Measurements from ENCODE around the gene SMARCB1.
A peak's percentile ranks its signal among the peaks of the same experiment; 100 is the strongest.

SMARCB1 gene

GRCh38 chr22:23762842-23763578 lies 23.8 kb upstream of the SMARCB1 start, which contains the start of gene C22orf15:
Gene C22orf15 (plus strand): TSS chr22:23762990. CDS start chr22:23763307, 317 bp downstream.
- DNase-seq (peak; percentile 37), ATAC-seq (no peak)

DNA sequence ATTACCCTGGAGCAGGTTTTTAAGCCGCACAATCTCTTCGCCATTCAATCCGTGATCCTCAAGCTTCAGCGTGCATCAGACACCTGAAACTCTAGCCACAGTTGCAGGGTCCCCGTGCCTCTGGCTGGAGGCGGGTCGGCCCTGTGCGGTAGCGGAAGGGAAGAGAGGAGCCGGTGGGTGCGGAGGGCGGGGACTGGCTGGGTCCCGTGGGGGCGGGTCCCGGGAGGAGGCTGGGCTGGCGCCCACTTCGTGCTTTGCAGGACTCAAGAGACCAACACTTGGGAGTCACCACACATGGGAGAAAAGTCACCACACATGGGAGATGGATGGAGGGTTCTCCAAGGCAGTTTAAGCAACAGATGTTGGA lies 23.2 kb upstream of the SMARCB1 start:
- ATAC-seq: peak; percentile 44
- DNase-seq: peak; percentile 77

DNA sequence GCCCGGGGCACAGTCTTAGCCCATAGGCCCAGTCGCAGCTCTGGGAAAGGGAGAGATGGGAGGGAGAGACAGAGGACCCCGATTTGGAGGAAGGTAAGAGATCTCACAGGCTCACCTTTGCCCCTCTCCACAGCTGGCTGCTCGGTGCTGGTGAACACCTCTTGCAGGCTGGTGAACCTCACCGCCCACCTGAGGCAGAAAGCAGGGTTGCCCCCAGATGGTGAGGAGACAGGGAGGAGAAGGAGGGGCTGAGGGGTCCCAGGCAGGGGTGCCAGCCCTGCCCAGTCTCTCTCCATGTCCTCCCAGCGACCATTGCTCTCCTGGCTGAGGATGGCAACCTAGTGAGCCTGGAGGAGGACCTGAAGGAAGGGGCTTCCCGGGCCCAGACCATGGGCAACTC lies 22.8 kb upstream of the SMARCB1 start:
- ATAC-seq: no peak
- no peak for DNase-seq

- ATAC-seq: no peak
- DNase-seq: no peak
Observed at GRCh38 chr22:23764899-23765881, 21.6 kb upstream of the SMARCB1 start.

GRCh38 chr22:23767303-23767672 lies 19.5 kb upstream of the SMARCB1 start:
- ATAC-seq (no peak), DNase-seq (no peak)

DNA sequence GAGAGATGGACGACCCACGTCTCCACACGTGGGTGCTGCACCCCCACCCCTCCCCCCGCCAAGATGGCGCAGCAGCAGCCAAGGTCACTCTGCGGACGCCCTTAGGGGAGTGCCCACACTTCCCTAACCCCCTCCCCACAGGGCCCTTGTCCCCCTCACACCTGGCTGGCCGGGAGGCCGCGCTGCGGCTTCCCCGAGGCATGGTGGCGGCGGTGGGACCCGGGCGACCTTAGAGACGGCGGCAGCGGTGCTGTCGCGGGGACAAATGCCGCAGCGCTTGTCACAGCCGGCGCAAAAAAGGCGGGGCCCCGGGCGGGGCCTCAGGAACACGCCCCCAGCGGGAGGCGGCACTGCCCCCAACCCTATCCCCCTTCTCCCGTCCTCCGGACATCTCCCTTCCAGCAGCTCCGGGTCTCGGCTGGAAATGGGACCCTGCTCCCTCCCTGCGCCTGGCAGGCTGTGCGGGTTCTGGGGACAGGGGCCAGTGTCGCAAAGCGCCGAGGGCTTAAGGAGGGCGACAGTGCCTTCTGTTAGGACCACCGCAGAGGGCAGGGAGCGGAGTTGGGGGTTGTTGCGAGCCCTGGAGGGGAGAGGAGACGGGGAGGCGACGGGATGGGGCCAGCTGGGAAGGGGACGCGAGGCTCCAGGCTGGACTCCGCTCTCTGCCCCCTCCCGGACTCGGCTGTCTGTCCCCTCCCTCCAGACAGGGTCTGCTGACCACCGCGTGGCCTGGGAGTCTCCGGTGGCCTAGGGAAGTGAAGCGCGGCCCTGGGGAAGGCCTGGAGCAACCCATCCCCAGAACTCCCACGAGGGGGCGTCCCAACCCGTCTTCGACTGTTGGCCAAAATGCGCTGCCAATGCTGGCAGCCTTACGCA lies 18.9 kb upstream of the SMARCB1 start, which contains the start of gene CHCHD10:
CHCHD10 (minus strand) TSS at position 300 of the 876 bp plus-strand sequence; CDS start at position 202, 98 bp downstream.
- DNase-seq (peak; percentile 87), ATAC-seq (peak; percentile 65)

DNA sequence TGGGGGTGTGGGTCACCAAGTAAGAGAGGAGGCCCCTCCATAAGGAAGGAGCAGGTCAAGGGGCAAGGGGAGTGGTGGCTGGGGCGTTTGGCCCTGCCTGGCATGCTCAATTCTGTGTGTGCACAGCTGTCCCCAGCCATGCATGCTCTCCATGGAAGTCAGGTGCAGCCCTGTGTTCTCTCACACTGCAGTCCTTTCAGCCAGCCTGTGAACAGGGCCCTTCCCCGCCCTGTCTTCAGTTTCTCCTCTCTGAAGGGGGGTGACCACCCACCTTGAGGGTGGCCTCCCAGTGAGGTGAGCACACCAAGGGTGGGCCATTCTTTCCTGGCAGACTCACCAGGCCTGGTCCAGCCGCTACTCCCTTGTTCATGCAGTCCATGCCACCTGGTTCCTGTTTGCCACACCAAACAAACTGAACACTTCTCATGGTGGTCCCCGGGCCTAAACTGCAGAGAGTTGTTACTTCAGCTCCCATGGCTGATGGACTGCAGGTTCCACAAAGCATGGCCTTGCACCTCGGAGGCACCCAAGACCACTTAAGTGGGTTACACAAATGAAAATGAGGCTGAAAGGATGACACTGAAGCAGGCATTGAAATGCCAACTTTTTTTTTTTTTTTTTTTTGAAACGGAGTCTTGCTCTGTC lies 17.3 kb upstream of the SMARCB1 start:
- DNase-seq: no peak
- ATAC-seq: no peak

DNA sequence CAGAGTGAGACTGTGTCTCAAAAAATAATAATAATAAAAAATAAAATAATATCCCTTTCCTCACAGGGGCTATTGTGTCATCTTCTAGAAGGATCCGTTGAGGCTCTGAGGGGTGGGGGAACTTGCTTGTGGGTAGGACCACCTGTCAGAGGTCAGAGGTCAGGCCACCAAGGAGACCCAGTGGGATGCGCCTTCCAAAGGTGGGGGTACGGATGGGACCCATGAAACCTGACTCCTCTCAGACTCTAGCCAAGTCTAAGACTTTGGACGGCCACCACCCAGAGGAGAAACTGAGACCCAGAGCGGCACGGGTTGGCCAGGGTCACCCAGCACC lies 14.5 kb upstream of the SMARCB1 start:
- DNase-seq (no peak), ATAC-seq (no peak)

DNA sequence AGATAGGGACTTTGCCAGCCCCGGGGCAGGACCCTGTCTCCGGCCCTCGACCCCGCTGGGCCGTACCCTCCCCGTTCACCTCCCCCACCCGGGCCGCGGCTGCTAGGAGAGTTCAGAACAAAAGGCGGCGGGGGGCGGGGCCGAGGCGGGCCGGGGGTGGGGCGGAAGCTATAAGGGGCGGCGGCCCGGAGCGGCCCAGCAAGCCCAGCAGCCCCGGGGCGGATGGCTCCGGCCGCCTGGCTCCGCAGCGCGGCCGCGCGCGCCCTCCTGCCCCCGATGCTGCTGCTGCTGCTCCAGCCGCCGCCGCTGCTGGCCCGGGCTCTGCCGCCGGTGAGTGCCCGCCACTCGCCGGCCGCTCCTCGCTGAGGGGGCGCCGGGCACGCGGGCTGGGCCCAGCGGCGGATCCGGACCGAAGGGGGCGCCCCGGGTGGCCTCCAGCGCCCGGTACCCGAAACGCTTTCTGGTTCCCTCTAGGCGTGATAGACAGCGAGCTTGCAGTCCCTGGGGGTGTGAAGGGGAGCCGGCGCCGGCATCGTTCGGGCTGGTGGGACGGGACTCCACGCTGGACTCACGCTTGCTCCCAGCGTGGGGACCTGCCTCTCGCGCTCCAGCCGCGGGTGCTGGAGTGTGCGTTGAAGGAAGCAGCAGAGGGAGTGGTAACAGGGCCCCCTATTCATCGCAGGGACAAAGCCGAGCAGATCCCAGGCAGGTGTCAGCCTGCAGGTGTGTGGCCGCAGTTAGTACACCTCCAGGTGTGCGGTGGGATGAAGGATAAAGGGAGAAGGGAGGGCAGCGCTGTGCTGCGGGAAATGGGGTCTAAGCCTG lies 13.9 kb upstream of the SMARCB1 start, which contains the start of gene MMP11:
MMP11 (plus strand) TSS at position 201 of the 825 bp plus-strand sequence; CDS start at position 223, 22 bp downstream.
- ATAC-seq: peak; percentile 43
- peak; percentile 70 for DNase-seq

DNA sequence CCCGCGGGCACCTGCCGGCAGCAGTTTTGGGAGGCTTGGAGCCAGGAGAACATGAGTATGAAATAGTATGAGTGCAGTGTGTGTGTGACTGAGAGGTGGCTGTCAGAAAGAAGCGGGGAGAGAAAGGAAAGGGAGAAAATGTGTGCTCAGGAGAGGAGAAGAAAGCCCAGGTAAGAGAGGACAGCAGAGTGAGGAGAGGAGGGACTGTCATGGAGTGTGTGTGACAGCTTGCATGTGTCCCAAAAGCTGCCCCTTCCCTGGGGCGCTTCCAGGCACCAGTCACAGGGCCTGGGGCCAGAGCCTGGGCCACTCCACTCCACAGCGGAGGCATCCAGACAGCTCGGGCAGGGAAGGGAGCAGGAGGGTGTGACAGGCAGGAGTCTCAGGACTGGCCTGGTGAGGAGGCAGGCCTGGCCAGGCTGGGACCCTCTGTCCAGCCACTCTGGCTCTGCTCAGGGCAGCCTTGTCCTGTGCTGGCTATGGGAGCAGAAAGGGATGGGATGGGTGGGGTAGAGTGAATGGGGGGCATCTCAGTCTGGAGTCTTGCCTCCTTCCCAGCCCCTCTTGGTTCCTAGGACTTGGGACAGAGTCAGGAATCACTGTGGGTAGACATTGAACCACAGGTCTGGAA lies 13.2 kb upstream of the SMARCB1 start:
- no peak for DNase-seq
- no peak for ATAC-seq

DNA sequence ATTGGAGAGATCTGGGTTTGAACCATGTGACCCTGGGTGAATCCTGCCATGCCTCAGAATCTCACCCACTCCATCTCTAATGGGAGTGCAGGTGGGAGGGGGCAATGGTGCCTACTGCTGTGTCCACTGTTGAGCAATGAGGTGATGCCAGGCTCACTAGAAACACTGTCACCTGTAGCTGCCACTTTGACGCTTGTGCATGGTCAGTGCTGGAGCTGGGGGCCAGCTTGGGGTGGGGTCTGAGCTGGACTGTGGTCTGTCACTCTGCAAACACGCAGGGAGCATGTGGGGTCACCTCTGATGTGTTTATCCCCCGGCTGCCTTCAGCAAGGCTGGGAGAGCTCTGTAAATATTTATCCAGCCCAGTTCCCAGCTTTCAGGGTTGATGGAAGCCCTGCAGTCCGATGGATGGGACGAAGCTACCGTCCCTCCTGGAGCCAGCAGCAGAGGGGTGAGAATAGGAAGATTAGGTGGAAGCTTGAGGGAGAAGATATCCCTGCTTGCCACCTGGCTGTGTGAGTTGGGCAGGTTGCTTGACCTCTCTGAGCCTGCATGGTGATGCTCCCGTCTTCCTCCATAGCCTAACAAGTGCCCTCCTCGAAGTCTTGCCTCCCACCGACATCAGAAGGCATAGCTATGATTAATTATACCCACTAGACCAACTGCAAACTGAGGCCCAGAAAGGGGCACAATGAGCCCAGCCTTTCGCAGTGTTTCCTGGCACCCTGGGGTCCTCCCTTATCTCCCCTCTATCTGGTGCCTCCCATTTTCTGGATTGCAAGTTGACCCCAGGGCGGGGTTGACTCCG lies 12.4 kb upstream of the SMARCB1 start:
- no peak for ATAC-seq

DNA sequence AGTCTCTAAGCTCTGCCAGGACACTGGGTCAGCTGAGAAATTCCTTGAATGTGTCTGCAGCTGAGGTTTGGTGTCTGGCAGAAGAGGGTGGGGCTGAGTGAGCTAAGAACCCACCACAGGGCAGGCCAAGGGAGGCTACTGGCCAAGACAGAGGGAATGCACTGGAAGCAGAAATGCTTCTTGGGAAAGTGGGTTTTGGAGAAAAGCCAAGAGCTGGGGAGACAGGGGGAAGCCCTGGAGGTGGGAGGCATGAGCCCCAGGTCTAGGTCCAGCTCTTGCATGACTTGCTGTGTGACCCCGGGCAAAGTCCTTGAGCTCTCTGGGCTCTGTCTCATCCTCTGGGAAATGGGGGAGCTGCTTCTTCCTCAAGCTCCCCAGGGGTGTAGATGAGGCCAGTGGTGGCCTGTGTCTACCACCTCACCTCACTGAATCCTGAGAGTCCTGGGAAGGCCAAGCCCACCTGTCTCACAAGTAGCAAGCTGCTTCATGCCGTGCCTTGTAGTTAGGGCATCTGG lies 11.8 kb upstream of the SMARCB1 start:
- ATAC-seq: no peak
- no peak for DNase-seq

More for the DNA sequence above, 12.4 kb upstream of the SMARCB1 start:
- no peak for DNase-seq

GRCh38 chr22:23775779-23776375 lies 10.9 kb upstream of the SMARCB1 start:
- ATAC-seq: no peak
- DNase-seq: no peak

GRCh38 chr22:23777776-23778576 lies 8.8 kb upstream of the SMARCB1 start:
- DNase-seq (no peak), ATAC-seq (no peak)

GRCh38 chr22:23778577-23778900 lies 8.2 kb upstream of the SMARCB1 start:
- DNase-seq: no peak
- no peak for ATAC-seq

DNA sequence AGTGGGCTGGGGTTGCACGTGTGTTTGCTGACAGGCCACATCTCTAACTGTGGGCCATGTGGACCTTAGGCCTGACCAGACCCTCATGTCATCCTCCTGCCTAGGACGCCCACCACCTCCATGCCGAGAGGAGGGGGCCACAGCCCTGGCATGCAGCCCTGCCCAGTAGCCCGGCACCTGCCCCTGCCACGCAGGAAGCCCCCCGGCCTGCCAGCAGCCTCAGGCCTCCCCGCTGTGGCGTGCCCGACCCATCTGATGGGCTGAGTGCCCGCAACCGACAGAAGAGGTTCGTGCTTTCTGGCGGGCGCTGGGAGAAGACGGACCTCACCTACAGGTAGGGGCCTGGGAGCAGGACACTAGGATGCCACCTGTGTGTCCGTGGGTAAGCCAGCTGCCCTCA lies 7.7 kb upstream of the SMARCB1 start:
- no peak for DNase-seq
- no peak for ATAC-seq

GRCh38 chr22:23779731-23780130 lies 7.0 kb upstream of the SMARCB1 start:
- no peak for ATAC-seq

More at GRCh38 chr22:23779731-23780130, 7.0 kb upstream of the SMARCB1 start:
- no peak for DNase-seq
